ENCODE results near the gene ZNF334.

DNA sequence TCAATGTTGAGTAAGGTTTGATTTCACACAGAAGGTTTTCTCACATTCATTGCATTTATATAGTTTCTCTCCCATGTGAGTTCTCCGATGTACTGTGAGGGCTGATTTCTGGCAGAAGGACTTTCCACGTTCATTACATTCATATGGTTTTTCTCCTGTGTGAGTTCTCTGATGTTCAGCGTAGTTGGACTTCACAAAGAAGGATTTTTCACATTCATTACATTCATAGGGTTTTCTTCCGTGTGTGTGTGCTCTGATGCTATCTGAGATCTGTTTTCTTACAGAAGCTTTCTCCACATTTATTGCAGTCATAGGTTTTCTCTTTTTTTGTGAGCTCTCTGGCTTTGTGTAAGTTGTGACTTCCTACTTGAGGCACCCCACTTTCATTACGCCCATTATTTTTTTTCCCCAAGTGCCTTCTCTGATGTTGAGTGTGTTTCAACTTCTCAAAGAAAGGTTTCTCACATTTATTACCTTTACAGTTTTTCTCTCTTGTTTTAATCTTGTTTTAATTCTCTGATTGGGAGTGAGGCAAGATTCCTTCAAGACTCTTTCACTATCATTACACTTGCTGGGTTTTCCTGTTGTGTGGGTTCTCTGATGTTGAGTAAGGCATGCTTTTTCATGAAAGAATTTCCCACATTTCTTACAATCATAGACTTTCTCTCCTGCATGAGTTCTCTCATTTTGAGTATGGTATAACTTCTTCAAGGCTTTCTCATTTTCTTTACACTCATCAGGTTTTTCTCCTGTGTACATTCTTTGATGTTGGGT lies 56.9 kb downstream of the ZNF334 start:
- TF ChIP-seq POLR2AphosphoS5 (IDR thresholded peaks at IDR 0.05; ENCODE audit: borderline replicate concordance, low read depth, low read length), result no peak
- no peak for TF ChIP-seq EZH2 (IDR thresholded peaks at IDR 0.05)
- no peak for TF ChIP-seq FOXP2 (optimal IDR thresholded peaks at IDR 0.05; ENCODE audit: control extremely low read depth, extremely low read length, insufficient read depth)

All from SK-N-MC (cell line).